GM12872 (cell line): ENCODE measurements around the gene ALPK3.

Experiments
- TF ChIP-seq, protein P1 (sequence below): IDR thresholded peaks from 3 replicates; pipeline ENCODE4 v1.5.1; 2011; ENCODE audit warnings: low read depth, mild to moderate bottlenecking, low read length, moderate library complexity; ENCODE audit not compliant: insufficient read depth

The ALPK3 gene

DNA sequence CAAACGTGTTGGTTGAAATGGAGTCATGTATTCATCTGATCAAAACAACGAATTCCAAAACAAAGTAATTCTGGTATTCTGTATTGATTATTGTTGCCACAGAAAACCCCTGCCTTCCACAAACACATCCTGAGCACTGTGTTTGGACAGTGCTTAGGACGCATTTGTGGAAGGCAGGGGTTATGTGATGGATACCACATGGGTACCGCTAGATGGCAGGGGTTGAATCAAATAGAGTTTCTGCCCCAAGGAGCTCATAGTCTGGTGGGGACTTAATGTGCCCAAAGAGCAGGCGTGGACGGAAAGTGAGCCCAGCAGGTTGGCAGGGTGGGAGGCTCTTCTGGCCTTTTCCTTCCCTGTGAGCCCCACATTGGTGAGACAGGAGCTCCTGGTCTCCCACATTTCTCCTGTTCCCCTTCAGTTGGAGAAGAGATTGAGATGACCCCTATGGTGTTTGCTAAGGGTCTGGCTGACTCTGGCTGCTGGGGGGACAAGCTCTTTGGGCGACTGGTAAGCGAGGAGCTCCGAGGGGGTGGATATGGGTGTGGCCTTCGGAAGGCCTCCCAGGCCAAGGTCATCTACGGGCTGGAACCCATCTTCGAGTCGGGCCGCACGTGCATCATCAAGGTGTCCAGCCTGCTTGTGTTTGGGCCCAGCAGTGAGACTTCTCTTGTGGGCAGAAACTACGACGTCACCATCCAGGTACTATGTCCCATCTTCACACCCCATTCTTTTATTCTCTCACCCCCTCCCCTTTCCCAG, 45.2 kb downstream of the ALPK3 start:
- TF ChIP-seq, protein P1, sequence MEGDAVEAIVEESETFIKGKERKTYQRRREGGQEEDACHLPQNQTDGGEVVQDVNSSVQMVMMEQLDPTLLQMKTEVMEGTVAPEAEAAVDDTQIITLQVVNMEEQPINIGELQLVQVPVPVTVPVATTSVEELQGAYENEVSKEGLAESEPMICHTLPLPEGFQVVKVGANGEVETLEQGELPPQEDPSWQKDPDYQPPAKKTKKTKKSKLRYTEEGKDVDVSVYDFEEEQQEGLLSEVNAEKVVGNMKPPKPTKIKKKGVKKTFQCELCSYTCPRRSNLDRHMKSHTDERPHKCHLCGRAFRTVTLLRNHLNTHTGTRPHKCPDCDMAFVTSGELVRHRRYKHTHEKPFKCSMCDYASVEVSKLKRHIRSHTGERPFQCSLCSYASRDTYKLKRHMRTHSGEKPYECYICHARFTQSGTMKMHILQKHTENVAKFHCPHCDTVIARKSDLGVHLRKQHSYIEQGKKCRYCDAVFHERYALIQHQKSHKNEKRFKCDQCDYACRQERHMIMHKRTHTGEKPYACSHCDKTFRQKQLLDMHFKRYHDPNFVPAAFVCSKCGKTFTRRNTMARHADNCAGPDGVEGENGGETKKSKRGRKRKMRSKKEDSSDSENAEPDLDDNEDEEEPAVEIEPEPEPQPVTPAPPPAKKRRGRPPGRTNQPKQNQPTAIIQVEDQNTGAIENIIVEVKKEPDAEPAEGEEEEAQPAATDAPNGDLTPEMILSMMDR = no peak

DNA sequence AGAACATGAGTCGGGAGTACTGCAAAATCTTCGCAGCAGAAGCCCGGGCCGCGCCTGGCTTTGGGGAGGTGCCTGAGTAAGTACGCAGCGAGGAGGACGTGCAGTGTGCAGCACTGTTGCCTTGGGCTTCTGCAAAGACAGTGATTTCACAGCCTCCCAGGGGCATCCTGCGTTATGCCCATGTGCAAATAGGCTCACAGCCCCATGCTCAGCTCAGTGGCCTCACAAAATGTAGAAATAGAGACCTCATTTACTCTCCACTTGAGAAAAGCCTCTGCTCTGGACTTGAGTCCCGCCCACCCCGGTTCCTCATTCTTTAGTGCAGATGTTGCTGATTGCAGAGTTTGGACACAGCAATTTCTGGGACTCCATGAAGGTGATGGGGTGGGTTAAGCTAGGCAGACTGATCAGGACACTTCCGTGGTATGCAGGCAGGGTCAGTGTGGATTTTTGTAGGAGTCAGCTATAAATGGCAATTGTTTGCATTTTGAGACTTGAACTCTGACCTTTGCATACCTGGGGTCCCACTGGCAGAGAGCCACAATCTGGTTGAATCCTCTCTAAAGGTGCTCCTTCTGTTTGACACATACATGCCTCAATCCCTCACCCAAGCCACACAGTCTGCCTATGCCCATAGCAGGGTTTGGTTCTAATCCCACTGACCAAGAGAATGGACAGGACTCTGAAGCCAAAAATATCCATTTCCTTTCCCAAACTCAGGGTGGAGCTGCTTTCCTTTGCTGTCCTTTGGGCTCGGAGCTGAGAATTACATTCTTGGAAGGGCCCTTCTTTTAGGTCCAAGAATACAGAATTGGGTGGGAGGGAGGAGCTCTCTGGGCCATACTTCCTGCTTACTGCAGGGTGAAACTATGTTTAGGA, 46.6 kb downstream of the ALPK3 start:
- TF ChIP-seq, protein P1 = no peak

DNA sequence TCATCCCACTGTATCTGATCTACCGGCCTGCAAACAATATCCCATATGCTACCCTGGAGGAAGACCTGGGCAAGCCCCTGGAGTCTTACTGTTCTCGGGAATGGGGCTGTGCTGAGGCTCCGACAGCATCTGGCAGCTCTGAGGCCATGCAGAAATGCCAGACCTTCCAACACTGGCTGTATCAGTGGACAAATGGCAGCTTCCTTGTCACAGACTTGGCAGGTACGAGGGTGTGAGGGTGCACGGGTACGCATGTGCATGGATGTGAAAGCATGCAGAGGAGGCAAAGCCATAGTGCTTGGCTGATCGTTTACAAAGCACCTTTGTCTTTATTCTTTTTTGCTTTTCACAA, 47.3 kb downstream of the ALPK3 start:
- TF ChIP-seq, protein P1 = no peak

DNA sequence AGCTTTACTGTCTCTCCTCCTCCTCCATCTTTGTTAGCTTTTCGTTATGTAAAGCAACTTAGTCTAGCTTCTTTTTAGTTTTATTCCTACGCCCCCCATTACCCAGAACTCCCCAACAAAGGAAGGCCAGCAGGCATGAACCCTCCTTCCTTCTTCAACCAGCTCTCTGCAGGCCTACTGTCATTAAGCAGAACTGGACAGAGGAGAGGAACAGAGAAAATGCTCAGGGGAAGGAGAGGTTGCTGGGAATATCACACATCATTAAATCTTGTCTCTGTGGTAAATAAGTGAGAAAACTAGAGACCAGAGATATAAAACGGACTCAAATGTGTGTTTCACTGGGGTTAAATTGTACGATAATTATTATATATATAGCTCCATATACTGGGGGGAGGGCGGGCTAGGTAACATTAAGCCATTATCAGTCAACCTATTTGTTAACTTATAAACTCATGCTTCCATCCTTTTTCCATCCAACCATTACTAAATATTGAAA, 48.0 kb downstream of the ALPK3 start:
- TF ChIP-seq, protein P1 = no peak

DNA sequence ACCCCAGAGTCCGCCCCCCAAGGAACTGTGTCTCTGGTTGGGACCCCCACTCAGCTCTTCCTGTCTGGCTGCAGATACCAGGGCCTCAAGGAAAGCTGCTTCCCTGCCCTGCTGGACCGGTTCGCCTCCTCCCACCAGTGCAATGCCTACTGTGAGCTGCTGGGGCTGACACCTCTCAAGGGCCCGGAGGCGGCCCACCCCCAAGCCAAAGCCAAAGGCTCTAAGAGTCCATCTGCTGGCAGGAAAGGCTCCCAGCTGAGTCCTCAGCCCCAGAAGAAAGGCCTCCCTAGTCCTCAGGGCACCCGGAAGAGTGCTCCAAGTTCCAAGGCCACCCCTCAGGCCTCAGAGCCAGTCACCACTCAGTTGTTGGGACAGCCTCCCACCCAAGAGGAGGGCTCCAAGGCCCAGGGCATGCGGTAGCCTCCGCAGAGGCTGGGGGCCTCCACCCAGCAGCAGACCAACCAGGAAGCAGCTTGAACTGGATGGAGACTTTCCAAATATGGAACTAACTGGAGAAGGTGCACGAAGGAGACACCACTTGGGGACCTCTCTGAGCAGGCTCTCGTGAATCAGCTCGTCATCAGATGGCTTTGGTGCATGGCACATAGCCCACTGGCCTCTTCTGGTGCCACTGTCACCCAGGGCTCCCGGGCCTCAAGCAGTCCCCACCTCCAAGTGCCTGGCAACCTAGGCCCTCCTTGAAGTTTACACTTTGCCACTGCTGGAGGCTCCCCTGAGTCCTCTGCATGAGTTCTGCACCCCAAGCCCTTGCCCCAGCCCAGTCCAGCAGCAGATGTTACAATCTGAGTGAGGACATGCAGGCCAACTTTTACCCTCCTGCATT, 51.1 kb downstream of the ALPK3 start:
- TF ChIP-seq, protein P1 = no peak

DNA sequence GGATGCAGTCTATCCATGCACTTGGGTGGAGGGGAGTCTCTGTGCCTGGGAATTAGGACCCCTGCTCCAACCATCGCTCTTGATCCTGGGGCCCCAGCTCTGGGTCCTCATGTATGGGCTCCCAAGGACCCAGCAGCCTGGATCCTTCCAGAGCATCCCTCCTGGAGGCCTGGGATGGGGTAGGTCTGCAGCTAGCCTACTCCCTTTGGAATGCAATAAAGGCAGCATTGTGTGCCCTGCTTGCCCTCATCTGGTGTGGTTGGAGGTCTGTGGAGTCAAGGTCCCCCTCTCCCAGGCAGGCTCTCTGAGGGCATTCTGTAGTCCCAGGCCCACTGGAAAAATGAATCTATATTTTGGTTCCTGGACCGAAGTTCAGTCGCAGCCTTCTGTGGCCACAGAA, 52.4 kb downstream of the ALPK3 start:
- TF ChIP-seq, protein P1 = no peak
